H1 (cell line): ENCODE measurements around the gene RXFP1. TPM values are rescaled to one million over a fixed set of nuclear protein-coding genes. Genes with fewer than 3 reads are reported as not detected.

Experiments used
- MAFK ChIP-seq: IDR thresholded peaks from 2 replicates; pipeline ENCODE4 v1.6.1; 2012; ENCODE audit warnings: low read depth, mild to moderate bottlenecking, improper control_type of control experiment, low read length
- NANOG ChIP-seq: IDR thresholded peaks from 2 replicates; pipeline ENCODE4 v1.6.1; 2011; ENCODE audit warnings: low read length, low read depth, mild to moderate bottlenecking, inconsistent platforms; ENCODE audit not compliant: insufficient read depth, poor library complexity, severe bottlenecking
- polyA plus RNA-seq, 7 experiments: library from polyadenylated mRNA; depleted of rRNA in 3 of 7; stranded (reverse) in 5 of 7; unstranded in 2 of 7; fragments of >200 nt in 5 of 7; fragments of 200-250 nt in 2 of 7; gene quantifications; 1 replicate in 5 of 7; 2 replicates in 1 of 7; 4 replicates in 1 of 7; pipeline versions ENCODE4 v1.2.1 to v1.2.3, GENCODE V29; 2011 to 2013; ENCODE audit warnings: missing spikeins in 2 of 7, mixed read lengths in 2 of 7
- total RNA-seq: library from RNA; stranded (reverse); fragmentation: NEBNext Ultra II Directional; extraction: Animal tissue kit (Norgen Biotek cat#: 25700); gene quantifications from 2 replicates; pipeline ENCODE4 v1.2.1, GENCODE V29; 2021

Gene RXFP1
- total and polyA plus RNA-seq, 2 of the 8 experiments (the other 6 are each of a cell fraction or from before 2014, with no cell fraction given) = 0.14 to 0.56 TPM

GRCh38 chr4:158597879-158598596 lies 76.4 kb downstream of the RXFP1 start (continued):
- TF ChIP-seq NANOG (no peak), MAFK (no peak)
- TF ChIP-seq, all 59 proteins: peak for 0
